ENCODE measurements around the gene TMEM250. TPM values are rescaled to one million over a fixed set of nuclear protein-coding genes. Genes with fewer than 3 reads are reported as not detected.

TMEM250 gene
- total and polyA plus RNA-seq, 2 of the 4 experiments (the other 2 are of a cell fraction): 14.0 to 17.5 TPM

DNA sequence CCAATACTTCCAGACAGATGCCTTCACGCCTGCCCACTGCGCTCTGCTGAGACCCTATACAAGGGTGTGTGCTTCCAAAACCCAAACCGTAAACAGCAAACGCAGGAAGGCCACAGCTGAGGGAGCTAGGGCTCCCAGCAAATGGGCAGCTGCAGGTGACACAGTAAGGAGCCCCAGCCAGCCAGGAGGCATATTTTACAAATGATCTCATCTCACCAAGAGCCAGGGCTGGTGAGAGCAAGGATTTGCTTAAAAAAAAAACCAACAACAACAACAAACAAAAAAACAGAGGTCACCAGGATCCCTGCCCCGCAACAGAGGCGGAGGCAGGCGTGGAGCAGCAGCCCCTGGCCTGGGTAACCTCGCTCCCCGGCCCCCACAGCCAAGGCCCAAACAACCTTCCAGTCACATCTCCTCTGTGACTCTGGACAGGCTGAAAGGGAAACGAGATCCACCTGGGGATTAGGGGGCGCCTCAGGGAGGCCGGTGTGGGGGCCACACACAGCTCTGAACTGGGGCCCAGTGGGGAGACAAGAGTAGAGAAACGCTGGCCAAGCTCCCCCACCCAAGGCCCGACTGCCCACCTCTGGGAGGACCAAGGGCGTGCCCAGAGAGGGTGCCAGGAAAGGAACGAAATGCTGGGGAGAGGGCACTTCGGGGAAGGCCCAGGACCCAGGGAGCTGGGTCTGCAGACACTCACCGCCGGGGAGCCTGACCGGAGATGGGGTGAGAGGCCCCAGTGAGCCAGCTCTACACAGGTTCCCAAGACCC lies 26.9 kb downstream of the TMEM250 start:
- H3K4me3 ChIP-seq (ENCODE audit: insufficient read depth, low read depth, low read length): no peak overlapping the region
- H3K23ac ChIP-seq (ENCODE audit: low read depth, low read length): no peak overlapping the region
- H3K9me1 ChIP-seq (ENCODE audit: insufficient read depth, low read length): peaks cover 5% of the 10 kb centered on the region
- no peaks in the 10 kb centered on the region for H3K9me3 ChIP-seq (ENCODE audit: control insufficient read depth, insufficient read depth, low read length)
- 82% methylated on average over 7 of the region's 20 CpGs; no CpG with 5 or more reads in 1 of the 2 experiments for WGBS, 2 experiments (ENCODE audit: extremely low coverage in 2 of 2, insufficient read length in 1 of 2)
- H2BK120ac ChIP-seq (ENCODE audit: low read depth, low read length): no peak overlapping the region
- no peak overlapping the region for H3K56ac ChIP-seq (ENCODE audit: extremely low read depth, insufficient read depth, low read length)
- H3K4ac ChIP-seq (ENCODE audit: low read depth, low read length): no peak overlapping the region
- no peak overlapping the region for H2AK5ac ChIP-seq (ENCODE audit: low read depth, low read length)
- peaks cover 6% of the 10 kb centered on the region; the same call in 1 of the 2 replicates for H3K36me3 ChIP-seq (ENCODE audit: control insufficient read depth, insufficient read depth, low read length)
- in situ Hi-C loops (cut with MboI; ENCODE audit: low sequenced_read_pairs): no loop called here
- H4K8ac ChIP-seq (ENCODE audit: low read depth in 2 of 2, low read length in 2 of 2): no peak overlapping the region
- dilution Hi-C loops (cut with HindIII; ENCODE audit: low sequenced_read_pairs, unreplicated experiment): no loop called here
- no peak overlapping the region for H3K4me2 ChIP-seq (ENCODE audit: low read depth, low read length)
- H2BK20ac ChIP-seq (ENCODE audit: low read depth, low read length): no peak overlapping the region
- no peak overlapping the region for H4K5ac ChIP-seq (ENCODE audit: low read depth, low read length)
- ChIA-PET CTCF (no interaction called here), POLR2A (ENCODE audit: unreplicated experiment) (interaction anchor here (0.6 kb wide), 1 partner anchor 132 kb away, joined by 3 read pairs; no protein-coding TSS in a partner anchor)
- no peak overlapping the region; the same call in 1 of the 2 replicates for H3K9ac ChIP-seq (ENCODE audit: low read depth, low read length)
- H3K14ac ChIP-seq (replicated peaks; ENCODE audit: low read depth, low read length): no peak overlapping the region
- H2BK15ac ChIP-seq (ENCODE audit: low read depth, low read length): no peak overlapping the region
- no peaks in the 10 kb centered on the region for H3K27me3 ChIP-seq (ENCODE audit: control insufficient read depth, insufficient read depth, low read length)
- DNase-seq (peak; percentile 20), ATAC-seq (ENCODE audit: low read depth) (no peak)
- no TSS peak for BruUV-seq (replicated peaks)
- intact Hi-C loops (cut with micrococcal nuclease): no loop called here
- no peak overlapping the region for H4K91ac ChIP-seq (ENCODE audit: insufficient read depth, low read depth, low read length)
- H3K18ac ChIP-seq (ENCODE audit: low read depth, low read length): no peak overlapping the region
- peaks cover 23% of the 10 kb centered on the region for H3K4me1 ChIP-seq (ENCODE audit: control insufficient read depth, insufficient read depth, low read length)
- H2AK9ac ChIP-seq (replicated peaks; ENCODE audit: low read depth, low read length, poor library complexity): peak overlapping the region; percentile 66
- H3K27ac ChIP-seq (ENCODE audit: insufficient read depth, low read length): no peak overlapping the region
- H3K79me1 ChIP-seq (ENCODE audit: low read depth in 1 of 2, low read length in 2 of 2): peaks cover 9 to 64% of the 10 kb centered on the region in 2 experiments
- no peak overlapping the region for H2BK5ac ChIP-seq (ENCODE audit: low read depth, low read length, poor library complexity, severe bottlenecking)
- no peak overlapping the region for H2AFZ ChIP-seq (replicated peaks; ENCODE audit: low read length, poor library complexity)
- TF ChIP-seq MAFK (IDR thresholded peaks at IDR 0.05; ENCODE audit: low read depth, low read length) (no peak), MXI1 (IDR thresholded peaks at IDR 0.05; ENCODE audit: borderline replicate concordance, low read depth, low read length) (no peak), SMC3 (IDR thresholded peaks at IDR 0.05; ENCODE audit: low read depth, low read length) (no peak), BHLHE40 (IDR thresholded peaks at IDR 0.05; ENCODE audit: low read depth, low read length) (no peak), CHD1 (IDR thresholded peaks at IDR 0.05; ENCODE audit: low read depth, low read length) (no peak), NFE2L2 (IDR thresholded peaks at IDR 0.05; ENCODE audit: low read depth, low read length) (no peak), CTCF (conservative IDR thresholded peaks at IDR 0.05; ENCODE audit: low read depth, low read length) (no peak), RAD21 (IDR thresholded peaks at IDR 0.05; ENCODE audit: low read length) (no peak), POLR2A (IDR thresholded peaks at IDR 0.05; ENCODE audit: low read depth, low read length) (no peak), RCOR1 (IDR thresholded peaks at IDR 0.05; ENCODE audit: insufficient replicate concordance, low read length) (no peak), USF2 (IDR thresholded peaks at IDR 0.05; ENCODE audit: low read depth, low read length) (no peak)
- H4K20me1 ChIP-seq (ENCODE audit: insufficient read depth, low read length): peaks cover 73% of the 10 kb centered on the region

All from IMR-90 (cell line).